SU-DHL-6 (cell line): Measurements from ENCODE around the gene SEC14L5.

Experiments used
- EZH2phosphoT487 ChIP-seq: fragments of 200-600 bp; sonication (generic), shearing (Covaris generic); conservative IDR thresholded peaks from 2 replicates; pipeline ENCODE4 v1.6.1; 2018; ENCODE audit warnings: mild to moderate bottlenecking, antibody characterized with exemption, low read length, moderate library complexity, mixed read lengths
- TF ChIP-seq, protein P1 (sequence below): fragments of 200-600 bp; sonication (generic); IDR thresholded peaks from one replicate; pipeline ENCODE4 v1.5.1; 2017; ENCODE audit warnings: antibody characterized with exemption, mild to moderate bottlenecking, low read length, moderate library complexity; ENCODE audit not compliant: insufficient read depth, poor library complexity, severe bottlenecking

DNA sequence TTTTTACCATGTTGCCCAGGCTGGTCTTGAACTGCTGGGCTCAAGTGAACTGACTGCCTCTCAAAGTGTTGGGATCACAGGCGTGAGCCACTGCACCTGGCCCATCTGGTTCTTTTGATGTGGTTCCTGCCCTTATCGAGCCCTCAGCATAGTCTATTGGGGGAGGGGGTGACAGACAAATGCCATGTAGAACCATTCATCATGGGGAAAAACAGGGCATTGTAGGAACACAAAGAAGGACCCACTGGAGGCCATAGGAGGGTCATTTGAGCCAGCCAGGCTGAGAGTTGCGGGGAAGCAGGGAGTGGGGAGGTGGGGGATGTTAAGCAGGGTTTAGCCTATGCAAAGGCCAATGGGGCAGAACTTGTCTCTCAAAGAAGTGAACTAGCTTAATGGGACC lies 11.9 kb downstream of the SEC14L5 start:
- TF ChIP-seq, protein P1, sequence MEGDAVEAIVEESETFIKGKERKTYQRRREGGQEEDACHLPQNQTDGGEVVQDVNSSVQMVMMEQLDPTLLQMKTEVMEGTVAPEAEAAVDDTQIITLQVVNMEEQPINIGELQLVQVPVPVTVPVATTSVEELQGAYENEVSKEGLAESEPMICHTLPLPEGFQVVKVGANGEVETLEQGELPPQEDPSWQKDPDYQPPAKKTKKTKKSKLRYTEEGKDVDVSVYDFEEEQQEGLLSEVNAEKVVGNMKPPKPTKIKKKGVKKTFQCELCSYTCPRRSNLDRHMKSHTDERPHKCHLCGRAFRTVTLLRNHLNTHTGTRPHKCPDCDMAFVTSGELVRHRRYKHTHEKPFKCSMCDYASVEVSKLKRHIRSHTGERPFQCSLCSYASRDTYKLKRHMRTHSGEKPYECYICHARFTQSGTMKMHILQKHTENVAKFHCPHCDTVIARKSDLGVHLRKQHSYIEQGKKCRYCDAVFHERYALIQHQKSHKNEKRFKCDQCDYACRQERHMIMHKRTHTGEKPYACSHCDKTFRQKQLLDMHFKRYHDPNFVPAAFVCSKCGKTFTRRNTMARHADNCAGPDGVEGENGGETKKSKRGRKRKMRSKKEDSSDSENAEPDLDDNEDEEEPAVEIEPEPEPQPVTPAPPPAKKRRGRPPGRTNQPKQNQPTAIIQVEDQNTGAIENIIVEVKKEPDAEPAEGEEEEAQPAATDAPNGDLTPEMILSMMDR, result no peak
- no peak for TF ChIP-seq EZH2phosphoT487
